Measurements from ENCODE around the gene LIMK1.

Gene LIMK1

DNA sequence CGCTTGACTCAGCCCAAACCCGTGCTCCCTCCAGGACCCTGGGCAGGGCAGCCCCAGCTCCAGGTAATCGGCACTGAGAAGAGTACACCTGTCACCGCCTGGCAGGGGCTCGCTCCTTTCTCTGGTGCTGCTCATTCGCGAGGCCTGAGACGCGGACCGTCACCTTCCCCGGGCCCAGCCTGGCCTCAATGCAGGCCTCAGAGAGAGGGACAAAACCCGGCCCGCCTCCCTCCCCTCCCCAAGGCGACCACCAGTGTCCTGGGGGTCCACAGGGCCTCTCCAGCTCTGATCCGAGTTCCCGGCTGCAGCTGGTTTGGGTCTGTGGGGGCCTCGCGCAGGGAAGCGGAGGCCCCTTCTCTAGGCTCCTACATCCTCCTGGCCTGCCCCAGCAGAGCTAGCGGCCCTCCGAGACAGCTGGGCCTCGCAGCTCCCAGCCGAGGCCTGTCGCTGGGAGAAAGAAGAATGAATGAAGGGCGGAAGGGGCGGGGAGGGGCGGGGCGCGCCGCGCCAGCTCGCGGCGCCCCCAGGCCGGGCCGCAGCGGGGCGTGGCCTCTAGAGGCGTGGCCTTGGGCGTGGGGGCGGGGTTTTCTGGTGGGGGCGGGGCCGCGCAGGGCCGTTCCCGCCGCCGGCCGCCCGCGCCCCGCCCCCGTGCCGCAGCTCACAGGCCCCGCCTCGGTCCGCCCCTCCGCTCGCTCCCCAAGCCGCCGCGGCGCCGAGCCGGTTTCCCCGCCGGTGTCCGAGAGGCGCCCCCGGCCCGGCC, at the start of gene LIMK1:
TSS of gene LIMK1 (plus strand) at position 688 of the 760 bp plus-strand sequence. CDS start 187 bp downstream, outside the sequence.
- peak within 1 kb of the TSS; percentile 85 for H3K27ac ChIP-seq (ENCODE audit: low read depth, low read length)
- peaks cover 12% of the 10 kb centered on the region; the same call in 1 of the 2 replicates for H3K4me1 ChIP-seq (ENCODE audit: control insufficient read depth, insufficient read depth, low read length)
- H3K4me3 ChIP-seq (ENCODE audit: low read depth, low read length): peak within 1 kb of the TSS; percentile 71

DNA sequence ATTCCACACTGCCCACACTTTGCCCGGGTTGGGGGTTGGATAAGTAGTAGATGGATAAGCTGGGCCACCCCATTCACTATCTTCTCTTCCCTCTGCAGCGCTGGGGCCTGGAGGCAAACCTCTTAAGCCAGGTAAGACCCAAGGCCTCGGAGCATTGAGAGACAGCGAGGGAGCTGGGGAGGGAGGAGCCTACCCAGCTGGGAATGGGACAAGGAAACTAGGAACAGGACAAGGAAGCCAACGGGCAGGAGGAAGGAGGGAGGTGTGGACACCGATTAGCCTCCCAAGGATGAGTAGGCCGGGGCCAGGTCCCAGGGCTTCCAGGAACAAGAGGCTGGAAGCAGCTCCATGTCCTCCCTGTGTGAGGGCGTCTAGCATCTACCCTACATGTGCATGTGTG, 46.0 kb upstream of the LIMK1 start:
- Histone ChIP-seq H3K27me3 (ENCODE audit: control insufficient read depth, insufficient read depth, low read length) (no peaks in the 10 kb centered on the region), H3K27ac (ENCODE audit: low read depth, low read length) (no peak overlapping the region), H3K4me1 (ENCODE audit: control insufficient read depth, insufficient read depth, low read length) (no peaks in the 10 kb centered on the region; the same call in 1 of the 2 replicates), H3K9me3 (ENCODE audit: control insufficient read depth, insufficient read depth, low read length) (no peaks in the 10 kb centered on the region), H3K9ac (ENCODE audit: low read depth, low read length) (no peak overlapping the region), H3K4me3 (ENCODE audit: low read depth, low read length) (no peak overlapping the region), H3K36me3 (ENCODE audit: control insufficient read depth, insufficient read depth, low read length) (no peaks in the 10 kb centered on the region)

More for the DNA sequence above, at the start of gene LIMK1:
- Histone ChIP-seq H3K27me3 (ENCODE audit: control insufficient read depth, insufficient read depth, low read length) (no peaks in the 10 kb centered on the region), H3K9me3 (ENCODE audit: control insufficient read depth, insufficient read depth, low read length) (no peaks in the 10 kb centered on the region), H3K9ac (ENCODE audit: low read depth, low read length) (peak within 1 kb of the TSS; percentile 19), H3K36me3 (ENCODE audit: control insufficient read depth, insufficient read depth, low read length) (peaks cover 20% of the 10 kb centered on the region)

DNA sequence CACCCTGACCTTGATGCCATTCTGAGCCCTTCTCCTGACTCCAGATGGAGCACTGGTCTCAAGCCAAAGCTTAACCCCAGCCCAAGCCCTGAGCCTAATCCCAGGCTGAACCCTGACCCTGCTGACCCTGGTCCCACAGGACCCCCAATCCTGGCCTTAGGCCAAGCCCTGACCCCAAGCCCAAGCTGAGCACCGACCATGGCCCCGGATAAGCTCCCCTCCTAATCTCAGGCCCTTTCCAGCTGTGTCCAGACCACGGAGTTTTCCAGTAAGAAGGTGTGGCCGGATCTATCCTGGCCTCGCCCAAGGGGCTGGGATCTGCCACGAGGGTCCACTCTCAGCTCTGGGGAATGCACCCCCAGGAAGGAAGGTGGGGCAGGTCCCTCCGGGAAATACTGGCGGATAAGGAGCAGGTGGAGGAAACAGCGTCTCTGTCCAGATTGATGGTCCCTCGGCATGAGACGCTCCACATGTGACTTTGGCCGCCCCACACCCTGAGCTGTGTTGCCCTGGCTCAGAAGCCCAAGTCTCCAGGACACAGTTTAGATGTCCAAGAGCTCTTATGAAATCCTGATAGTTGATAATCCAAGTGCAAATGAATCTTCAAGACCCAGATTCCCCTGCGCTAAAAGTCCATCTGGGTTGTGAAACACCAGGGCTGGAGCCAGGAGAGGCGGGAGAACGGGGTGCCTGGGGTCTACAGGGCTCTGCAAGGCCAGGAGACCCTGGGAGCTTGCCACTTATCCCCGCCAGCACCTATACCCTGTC, 45.2 kb upstream of the LIMK1 start:
- H3K4me3 ChIP-seq (ENCODE audit: low read depth, low read length): no peak overlapping the region
- no peaks in the 10 kb centered on the region for H3K36me3 ChIP-seq (ENCODE audit: control insufficient read depth, insufficient read depth, low read length)
- H3K27me3 ChIP-seq (ENCODE audit: control insufficient read depth, insufficient read depth, low read length): no peaks in the 10 kb centered on the region
- H3K4me1 ChIP-seq (ENCODE audit: control insufficient read depth, insufficient read depth, low read length): peaks cover 6% of the 10 kb centered on the region; the same call in 1 of the 2 replicates
- H3K9me3 ChIP-seq (ENCODE audit: control insufficient read depth, insufficient read depth, low read length): no peaks in the 10 kb centered on the region
- H3K27ac ChIP-seq (ENCODE audit: low read depth, low read length): no peak overlapping the region
- H3K9ac ChIP-seq (ENCODE audit: low read depth, low read length): no peak overlapping the region

- H3K4me1 ChIP-seq (ENCODE audit: control insufficient read depth, insufficient read depth, low read length): peaks cover 12% of the 10 kb centered on the region; the same call in 1 of the 2 replicates
- no peak overlapping the region for H3K4me3 ChIP-seq (ENCODE audit: low read depth, low read length)
- no peaks in the 10 kb centered on the region for H3K27me3 ChIP-seq (ENCODE audit: control insufficient read depth, insufficient read depth, low read length)
- no peaks in the 10 kb centered on the region for H3K36me3 ChIP-seq (ENCODE audit: control insufficient read depth, insufficient read depth, low read length)
- H3K9me3 ChIP-seq (ENCODE audit: control insufficient read depth, insufficient read depth, low read length): no peaks in the 10 kb centered on the region
- H3K27ac ChIP-seq (ENCODE audit: low read depth, low read length): no peak overlapping the region
- H3K9ac ChIP-seq (ENCODE audit: low read depth, low read length): no peak overlapping the region
Measured at GRCh38 chr7:74039337-74039736, 44.3 kb upstream of the LIMK1 start.

GRCh38 chr7:74040101-74040790, 43.4 kb upstream of the LIMK1 start:
- Histone ChIP-seq H3K27me3 (ENCODE audit: control insufficient read depth, insufficient read depth, low read length) (no peaks in the 10 kb centered on the region), H3K9ac (ENCODE audit: low read depth, low read length) (no peak overlapping the region), H3K36me3 (ENCODE audit: control insufficient read depth, insufficient read depth, low read length) (no peaks in the 10 kb centered on the region), H3K4me3 (ENCODE audit: low read depth, low read length) (no peak overlapping the region), H3K4me1 (ENCODE audit: control insufficient read depth, insufficient read depth, low read length) (peaks cover 12% of the 10 kb centered on the region; the same call in 1 of the 2 replicates), H3K27ac (ENCODE audit: low read depth, low read length) (no peak overlapping the region), H3K9me3 (ENCODE audit: control insufficient read depth, insufficient read depth, low read length) (no peaks in the 10 kb centered on the region)

DNA sequence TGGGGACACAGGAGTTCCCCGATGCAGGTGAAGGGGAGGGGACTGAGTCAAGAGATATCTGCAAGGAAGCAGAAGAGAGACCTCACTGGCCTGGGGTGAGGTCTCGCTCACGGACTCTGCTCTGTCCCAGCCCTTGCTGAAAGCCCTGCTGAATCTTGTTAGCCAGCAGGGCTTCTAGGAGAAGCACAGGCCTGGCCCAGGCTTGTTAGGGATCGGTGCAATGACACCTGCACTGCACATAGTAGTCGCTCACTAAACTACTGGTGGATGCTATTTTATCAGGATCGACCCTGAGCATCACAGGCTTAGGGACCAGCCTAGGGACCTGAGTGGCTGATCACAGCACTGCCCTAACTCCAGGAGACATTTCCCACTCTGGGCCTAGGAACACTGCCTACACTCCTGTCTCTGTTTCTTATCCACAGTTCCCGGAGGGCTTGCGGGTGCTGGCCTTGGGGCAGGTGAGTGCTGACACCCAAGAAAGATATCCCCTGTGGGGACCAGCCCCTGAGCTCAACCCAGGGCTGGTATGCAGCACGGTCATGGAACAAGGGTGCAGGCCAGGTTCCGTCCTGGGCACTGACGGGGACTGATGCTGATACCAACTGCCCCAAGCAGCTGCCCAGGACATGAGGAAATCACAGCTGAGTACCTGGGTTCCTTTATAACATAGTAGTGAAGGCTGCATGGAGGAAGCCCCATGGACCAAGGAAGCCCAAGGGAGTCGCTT, 42.6 kb upstream of the LIMK1 start:
- no peaks in the 10 kb centered on the region for H3K27me3 ChIP-seq (ENCODE audit: control insufficient read depth, insufficient read depth, low read length)
- no peak overlapping the region for H3K9ac ChIP-seq (ENCODE audit: low read depth, low read length)
- H3K36me3 ChIP-seq (ENCODE audit: control insufficient read depth, insufficient read depth, low read length): no peaks in the 10 kb centered on the region
- peaks cover 12% of the 10 kb centered on the region; the same call in 1 of the 2 replicates for H3K4me1 ChIP-seq (ENCODE audit: control insufficient read depth, insufficient read depth, low read length)
- H3K4me3 ChIP-seq (ENCODE audit: low read depth, low read length): no peak overlapping the region
- H3K27ac ChIP-seq (ENCODE audit: low read depth, low read length): no peak overlapping the region
- no peaks in the 10 kb centered on the region for H3K9me3 ChIP-seq (ENCODE audit: control insufficient read depth, insufficient read depth, low read length)

GRCh38 chr7:74042746-74043522, 40.7 kb upstream of the LIMK1 start:
- H3K4me1 ChIP-seq (ENCODE audit: control insufficient read depth, insufficient read depth, low read length): peaks cover 12% of the 10 kb centered on the region; the same call in 1 of the 2 replicates
- H3K4me3 ChIP-seq (ENCODE audit: low read depth, low read length): no peak overlapping the region
- H3K27me3 ChIP-seq (ENCODE audit: control insufficient read depth, insufficient read depth, low read length): no peaks in the 10 kb centered on the region
- no peaks in the 10 kb centered on the region for H3K36me3 ChIP-seq (ENCODE audit: control insufficient read depth, insufficient read depth, low read length)
- no peak overlapping the region for H3K9ac ChIP-seq (ENCODE audit: low read depth, low read length)
- H3K9me3 ChIP-seq (ENCODE audit: control insufficient read depth, insufficient read depth, low read length): no peaks in the 10 kb centered on the region
- peak overlapping the region; percentile 77 for H3K27ac ChIP-seq (ENCODE audit: low read depth, low read length)

- Histone ChIP-seq H3K27me3 (ENCODE audit: control insufficient read depth, insufficient read depth, low read length) (no peaks in the 10 kb centered on the region), H3K4me1 (ENCODE audit: control insufficient read depth, insufficient read depth, low read length) (peaks cover 12% of the 10 kb centered on the region; the same call in 1 of the 2 replicates), H3K4me3 (ENCODE audit: low read depth, low read length) (no peak overlapping the region), H3K36me3 (ENCODE audit: control insufficient read depth, insufficient read depth, low read length) (no peaks in the 10 kb centered on the region), H3K9me3 (ENCODE audit: control insufficient read depth, insufficient read depth, low read length) (no peaks in the 10 kb centered on the region), H3K9ac (ENCODE audit: low read depth, low read length) (no peak overlapping the region), H3K27ac (ENCODE audit: low read depth, low read length) (peak overlapping the region; percentile 77)
Measured at GRCh38 chr7:74043523-74043951, 40.1 kb upstream of the LIMK1 start.

- Histone ChIP-seq H3K4me1 (ENCODE audit: control insufficient read depth, insufficient read depth, low read length) (peaks cover 12% of the 10 kb centered on the region; the same call in 1 of the 2 replicates), H3K4me3 (ENCODE audit: low read depth, low read length) (no peak overlapping the region), H3K9ac (ENCODE audit: low read depth, low read length) (no peak overlapping the region), H3K36me3 (ENCODE audit: control insufficient read depth, insufficient read depth, low read length) (no peaks in the 10 kb centered on the region), H3K27me3 (ENCODE audit: control insufficient read depth, insufficient read depth, low read length) (no peaks in the 10 kb centered on the region), H3K9me3 (ENCODE audit: control insufficient read depth, insufficient read depth, low read length) (no peaks in the 10 kb centered on the region), H3K27ac (ENCODE audit: low read depth, low read length) (no peak overlapping the region)
Measured at GRCh38 chr7:74044366-74045350, 38.9 kb upstream of the LIMK1 start.

All from HUES48 (cell line).